Osteoblast (primary cell): ENCODE data around the gene ZNF20. TPM values are rescaled to one million over a fixed set of nuclear protein-coding genes. Genes with fewer than 3 reads are reported as not detected.
A peak's percentile ranks its signal among the peaks of the same experiment; 100 is the strongest.
"Not testable (repeated sequence)": the region's sequence is repeated elsewhere in the genome, so short reads cannot be mapped to it uniquely, and the experiment has no call there.

Experiments
- DNase-seq: peaks from one replicate; pipeline ENCODE4 v3.0.0; 2011; ENCODE audit warnings: low spot score, mixed read lengths; ENCODE audit not compliant: insufficient read length; ENCODE audit errors: missing footprints
- H2AFZ ChIP-seq: 2 replicates; pipeline ENCODE4 v1.6.0; 2011; ENCODE audit warnings: mild to moderate bottlenecking, low read length
- H3K27ac ChIP-seq: 2 replicates; pipeline ENCODE4 v1.5.1; 2011; ENCODE audit warnings: mild to moderate bottlenecking, low read depth, low read length, moderate library complexity
- H3K27me3 ChIP-seq: 2 replicates; pipeline ENCODE4 v1.6.0; 2012; ENCODE audit warnings: mild to moderate bottlenecking, control low read depth, inconsistent platforms, low read length, moderate library complexity; ENCODE audit not compliant: insufficient read depth
- H3K36me3 ChIP-seq: 2 replicates; pipeline ENCODE4 v1.5.1; 2011; ENCODE audit warnings: mild to moderate bottlenecking, low read length, control low read depth, moderate library complexity; ENCODE audit not compliant: insufficient read depth
- H3K4me1 ChIP-seq: 2 replicates; pipeline ENCODE4 v1.5.1; 2011; ENCODE audit warnings: mild to moderate bottlenecking, low read length, control low read depth, moderate library complexity; ENCODE audit not compliant: insufficient read depth
- H3K4me2 ChIP-seq: 2 replicates; pipeline ENCODE4 v1.6.0; 2011; ENCODE audit warnings: mild to moderate bottlenecking, low read length; ENCODE audit not compliant: insufficient read depth
- H3K4me3 ChIP-seq: fragments of 200-600 bp; sonication (generic); 3 replicates; pipeline ENCODE4 v1.5.1; 2012; ENCODE audit warnings: mild to moderate bottlenecking, low read length, inconsistent platforms; ENCODE audit not compliant: insufficient read depth
- H3K79me2 ChIP-seq: 2 replicates; pipeline ENCODE4 v1.6.0; 2012; ENCODE audit warnings: mild to moderate bottlenecking, low read length, control low read depth, inconsistent platforms; ENCODE audit not compliant: insufficient read depth
- H3K9me3 ChIP-seq: 2 replicates; pipeline ENCODE4 v1.5.1; 2011; ENCODE audit warnings: low read depth, low read length, control low read depth
- H4K20me1 ChIP-seq: 2 replicates; pipeline ENCODE4 v1.6.0; 2012; ENCODE audit warnings: mild to moderate bottlenecking, low read length, control low read depth; ENCODE audit not compliant: insufficient read depth
- small RNA-seq: library from RNA; depleted of rRNA; stranded (forward); fragments of <200 nt; gene quantifications from one replicate; pipeline ENCODE3, GENCODE V24; 2012
- total RNA-seq: library from RNA; depleted of rRNA; stranded (reverse); fragments of >200 nt; gene quantifications from 2 replicates; pipeline ENCODE4 v1.2.3, GENCODE V29; 2012
- TF ChIP-seq, protein P1 (sequence below): IDR thresholded peaks from 2 replicates; pipeline ENCODE4 v1.5.1; 2011; ENCODE audit warnings: mild to moderate bottlenecking, low read depth, low read length, moderate library complexity; ENCODE audit errors: extremely low read depth

Gene ZNF20
- total RNA-seq, 1 donor, result 6.9 TPM

DNA sequence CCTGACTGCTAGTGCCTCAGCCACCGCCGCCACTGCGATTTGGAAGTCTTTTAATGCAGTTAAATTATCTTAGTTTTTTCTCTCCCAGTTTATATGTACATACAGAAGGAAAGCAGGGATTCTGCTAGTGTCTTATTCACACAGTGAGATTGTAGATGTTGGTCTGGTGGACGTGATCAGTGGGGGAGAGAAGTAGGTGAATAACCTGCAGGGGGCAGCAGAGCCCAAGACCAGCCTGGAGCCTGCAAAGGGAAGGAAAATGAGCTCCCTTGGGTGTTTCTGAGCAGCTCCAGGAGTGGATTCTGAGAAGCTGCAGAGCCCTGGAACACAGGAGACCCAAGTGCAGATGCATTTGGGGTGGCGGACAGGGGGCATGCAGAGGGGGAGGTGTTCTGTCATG lies 49.3 kb downstream of the ZNF20 start:
- Histone ChIP-seq H3K4me3 (no peak overlapping the region), H3K36me3 (peaks cover 4% of the 10 kb centered on the region), H3K27ac (no peak overlapping the region), H4K20me1 (no peaks in the 10 kb centered on the region), H3K9me3 (no peaks in the 10 kb centered on the region), H2AFZ (no peak overlapping the region), H3K4me1 (peaks cover 3% of the 10 kb centered on the region), H3K79me2 (peaks cover 8% of the 10 kb centered on the region), H3K4me2 (no peak overlapping the region), H3K27me3 (no peaks in the 10 kb centered on the region)
- DNase-seq, result peak; percentile 89
- TF ChIP-seq, protein P1, sequence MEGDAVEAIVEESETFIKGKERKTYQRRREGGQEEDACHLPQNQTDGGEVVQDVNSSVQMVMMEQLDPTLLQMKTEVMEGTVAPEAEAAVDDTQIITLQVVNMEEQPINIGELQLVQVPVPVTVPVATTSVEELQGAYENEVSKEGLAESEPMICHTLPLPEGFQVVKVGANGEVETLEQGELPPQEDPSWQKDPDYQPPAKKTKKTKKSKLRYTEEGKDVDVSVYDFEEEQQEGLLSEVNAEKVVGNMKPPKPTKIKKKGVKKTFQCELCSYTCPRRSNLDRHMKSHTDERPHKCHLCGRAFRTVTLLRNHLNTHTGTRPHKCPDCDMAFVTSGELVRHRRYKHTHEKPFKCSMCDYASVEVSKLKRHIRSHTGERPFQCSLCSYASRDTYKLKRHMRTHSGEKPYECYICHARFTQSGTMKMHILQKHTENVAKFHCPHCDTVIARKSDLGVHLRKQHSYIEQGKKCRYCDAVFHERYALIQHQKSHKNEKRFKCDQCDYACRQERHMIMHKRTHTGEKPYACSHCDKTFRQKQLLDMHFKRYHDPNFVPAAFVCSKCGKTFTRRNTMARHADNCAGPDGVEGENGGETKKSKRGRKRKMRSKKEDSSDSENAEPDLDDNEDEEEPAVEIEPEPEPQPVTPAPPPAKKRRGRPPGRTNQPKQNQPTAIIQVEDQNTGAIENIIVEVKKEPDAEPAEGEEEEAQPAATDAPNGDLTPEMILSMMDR, result peak; percentile 66

DNA sequence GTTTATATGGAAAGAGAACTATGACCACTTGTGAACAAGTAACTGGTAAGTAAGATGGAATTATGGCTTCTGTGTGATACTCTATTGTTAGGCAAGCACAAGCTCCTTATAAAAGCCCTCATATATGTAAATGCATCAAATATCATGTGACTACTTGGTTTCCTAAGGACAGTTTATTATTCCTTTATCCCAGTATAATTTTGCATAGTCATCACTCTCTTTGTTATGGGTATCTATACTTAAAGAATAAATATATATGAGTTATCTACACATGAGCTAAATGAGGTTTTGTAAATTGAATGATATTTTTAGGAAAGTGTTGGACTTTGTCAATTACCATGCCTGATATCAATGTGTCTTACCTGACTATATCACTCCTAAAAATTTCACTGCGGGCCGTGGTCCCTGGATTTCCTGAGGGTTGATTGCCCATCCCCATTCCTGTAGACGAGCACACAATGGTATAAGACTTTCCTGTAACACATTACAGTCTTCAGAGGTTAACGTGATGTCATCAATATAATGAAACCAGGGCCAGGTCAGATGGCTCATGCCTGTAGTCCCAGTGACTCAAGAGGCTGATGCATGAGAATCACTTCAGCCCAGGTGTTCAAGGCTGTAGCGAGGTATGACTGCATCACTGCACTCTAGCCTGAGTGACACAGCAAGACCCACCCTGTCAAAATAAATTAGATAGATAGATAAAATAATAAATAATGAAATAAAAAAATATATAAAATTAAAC lies 54.9 kb downstream of the ZNF20 start:
- Histone ChIP-seq H3K4me2 (no peak overlapping the region), H2AFZ (no peak overlapping the region), H3K27me3 (no peaks in the 10 kb centered on the region), H3K4me1 (no peaks in the 10 kb centered on the region), H3K27ac (no peak overlapping the region), H3K4me3 (no peak overlapping the region), H3K9me3 (peaks cover 5% of the 10 kb centered on the region), H3K79me2 (no peaks in the 10 kb centered on the region), H4K20me1 (no peaks in the 10 kb centered on the region), H3K36me3 (no peaks in the 10 kb centered on the region)
- DNase-seq, result no peak
- TF ChIP-seq, protein P1, result no peak

DNA sequence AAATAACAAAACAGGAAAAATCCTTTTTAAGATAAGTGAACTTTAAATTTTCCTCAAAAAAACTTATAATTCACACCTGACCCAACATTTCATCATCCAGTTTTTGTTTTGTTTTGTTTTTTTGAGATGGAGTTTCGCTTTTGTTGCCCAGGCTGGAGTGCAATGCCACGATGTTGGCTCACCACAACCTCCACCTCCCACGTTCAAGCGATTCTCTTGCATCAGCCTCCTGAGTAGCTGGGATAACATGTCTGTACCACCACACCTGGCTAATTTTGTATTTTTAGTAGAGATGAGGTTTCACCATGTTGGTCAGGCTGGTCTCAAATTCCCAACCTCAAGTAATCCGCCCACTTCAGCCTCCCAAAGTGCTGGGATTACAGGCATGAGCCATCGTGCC lies 56.8 kb downstream of the ZNF20 start:
- H3K36me3 ChIP-seq, H4K20me1 ChIP-seq, DNase-seq, H3K27me3 ChIP-seq, H3K4me1 ChIP-seq, H3K4me3 ChIP-seq, H3K4me2 ChIP-seq, H3K27ac ChIP-seq, H3K79me2 ChIP-seq, H2AFZ ChIP-seq: not testable (repeated sequence)
- peaks cover 12% of the 10 kb centered on the region for H3K9me3 ChIP-seq

Small RNA genes lying within 50 kb of the gene (small RNA-seq; reads per million reads assigned to genes)
- not detected for gene RF00019
- gene RNA5SP467, result not detected

Other genes with a start within 250 kb of the ZNF20 start
- 9.4 and 10.6 TPM in 2 replicates for gene ZNF700, start 215.2 kb downstream of the ZNF20 start, total RNA-seq
- gene ZNF763, start 175.3 kb downstream of the ZNF20 start, total RNA-seq, result 2.5 and 2.9 TPM in 2 replicates
- gene ZNF433, start 104.7 kb downstream of the ZNF20 start, total RNA-seq, result 4.1 and 5.1 TPM in 2 replicates
- 0.29 and 0.36 TPM in 2 replicates for gene ZNF878, start 87.4 kb downstream of the ZNF20 start, total RNA-seq
- gene ZNF844, start 75.6 kb downstream of the ZNF20 start, total RNA-seq, result 10.0 and 10.9 TPM in 2 replicates
- gene ZNF625, start 16.4 kb upstream of the ZNF20 start, total RNA-seq, result 13.0 and 13.6 TPM in 2 replicates
- gene ZNF136, start 22.7 kb upstream of the ZNF20 start, total RNA-seq, result 8.3 and 8.7 TPM in 2 replicates
- 10.0 and 11.2 TPM in 2 replicates for gene ZNF44, start 154.5 kb upstream of the ZNF20 start, total RNA-seq
- gene ZNF563, start 193.3 kb upstream of the ZNF20 start, total RNA-seq, result 4.3 and 4.4 TPM in 2 replicates
- gene ZNF442, start 225.3 kb upstream of the ZNF20 start, total RNA-seq, result 3.5 and 4.0 TPM in 2 replicates